B cell (primary cell): ENCODE measurements around the gene CEP85L. TPM values are rescaled to one million over a fixed set of nuclear protein-coding genes. Genes with fewer than 3 reads are reported as not detected.

Experiments used
- ATAC-seq: fragments of 200-7000 bp; cut with Tn5 transposase; one replicate; pipeline ENCODE4 v1.10.0; 2021; ENCODE audit warnings: low read depth, mild to moderate bottlenecking, moderate number of reproducible peaks, moderate library complexity
- CTCF ChIA-PET: fragments of 350-600 bp; sonication (Branson Sonifier 250); formaldehyde crosslinking; loops from one replicate; lab custom pipeline; 2021; ENCODE audit warnings: antibody characterized with exemption, inconsistent platforms; lab: Charles Lee
- POLR2A ChIA-PET: fragments of 350-600 bp; sonication (Branson Sonifier 250); formaldehyde crosslinking; loops from one replicate; lab custom pipeline; 2021; ENCODE audit warnings: antibody characterized with exemption; lab: Charles Lee
- DNase-seq: peaks from one replicate; pipeline ENCODE4 v3.0.0; 2013
- H2AFZ ChIP-seq: 2 replicates; pipeline ENCODE4 v1.6.1; 2012; ENCODE audit warnings: mild to moderate bottlenecking, low read depth, low read length; ENCODE audit not compliant: insufficient read depth, poor library complexity, severe bottlenecking
- H3K27ac ChIP-seq, 2 donors: 1 replicate in 1 of 2; 2 replicates in 1 of 2; pipeline ENCODE4 v1.5.1; 2012 to 2013; ENCODE audit warnings: low read length in 2 of 2, mild to moderate bottlenecking in 2 of 2, moderate library complexity in 1 of 2
- H3K27me3 ChIP-seq, 4 experiments: fragments of 200-600 bp in 1 of 4; sonication (generic) in 1 of 4; replicated peaks in 1 of 4; 1 replicate in 2 of 4; 2 replicates in 2 of 4; pipeline versions ENCODE4 v1.6.1 to v1.7.0; 2013 to 2016; ENCODE audit warnings: low read length in 3 of 4, mild to moderate bottlenecking in 2 of 4, mixed read lengths in 1 of 4, moderate library complexity in 1 of 4; ENCODE audit not compliant: insufficient read depth in 4 of 4, control insufficient read depth in 3 of 4; ENCODE audit errors: control extremely low read depth in 1 of 4
- H3K36me3 ChIP-seq, 2 experiments: replicated peaks in 1 of 2; 1 replicate in 1 of 2; 2 replicates in 1 of 2; pipeline versions ENCODE4 v1.6.1 to v1.7.1; 2013; ENCODE audit warnings: low read length in 1 of 2; ENCODE audit not compliant: insufficient read depth in 2 of 2, control insufficient read depth in 1 of 2; ENCODE audit errors: control extremely low read depth in 1 of 2, extremely low read depth in 1 of 2
- H3K4me1 ChIP-seq, 2 donors: fragments of 200-600 bp in 1 of 2; sonication (generic) in 1 of 2; 1 replicate in 1 of 2; 2 replicates in 1 of 2; pipeline versions ENCODE4 v1.5.1 to v1.6.1; 2013 to 2017; ENCODE audit warnings: low read length in 2 of 2; ENCODE audit not compliant: control insufficient read depth in 2 of 2, insufficient read depth in 2 of 2
- H3K4me2 ChIP-seq: replicated peaks from 2 replicates; pipeline ENCODE3; 2012; ENCODE audit warnings: mild to moderate bottlenecking, low read depth, low read length; ENCODE audit not compliant: poor library complexity, severe bottlenecking
- H3K4me3 ChIP-seq, 5 experiments: fragments of 200-600 bp in 1 of 5; sonication (generic) in 1 of 5; 1 replicate in 3 of 5; 2 replicates in 2 of 5; pipeline versions ENCODE4 v1.5.1 to v1.7.0; 2011 to 2016; ENCODE audit warnings: low read length in 4 of 5, mild to moderate bottlenecking in 4 of 5, low read depth in 2 of 5, control low read depth in 1 of 5, moderate library complexity in 1 of 5; ENCODE audit not compliant: insufficient read depth in 1 of 5; ENCODE audit errors: control extremely low read depth in 1 of 5, extremely low read depth in 1 of 5
- H3K79me2 ChIP-seq: fragments of 200-600 bp; sonication (generic); one replicate; pipeline ENCODE4 v1.6.0; 2016; ENCODE audit warnings: low read length; ENCODE audit not compliant: control insufficient read depth, insufficient read depth
- H3K9ac ChIP-seq: fragments of 200-600 bp; sonication (generic); 2 replicates; pipeline ENCODE4 v1.6.1; 2017; ENCODE audit warnings: mild to moderate bottlenecking, low read length, moderate library complexity
- H3K9me3 ChIP-seq, 3 donors: one replicate each; pipeline versions ENCODE4 v1.6.1 to v1.7.1; 2013; ENCODE audit warnings: low read length in 2 of 3; ENCODE audit not compliant: control insufficient read depth in 2 of 3, insufficient read depth in 1 of 3; ENCODE audit errors: control extremely low read depth in 1 of 3
- H4K20me1 ChIP-seq: 2 replicates; pipeline ENCODE4 v1.6.0; 2012; ENCODE audit warnings: mild to moderate bottlenecking, low read length; ENCODE audit not compliant: insufficient read depth, control insufficient read depth, poor library complexity, severe bottlenecking
- H3K27ac Mint-ChIP-seq: one replicate; pipeline ENCODE4 v1.8.0; 2021; ENCODE audit warnings: mixed read lengths
- H3K27me3 Mint-ChIP-seq: one replicate; pipeline ENCODE4 v1.8.0; 2021; ENCODE audit warnings: mixed read lengths
- H3K4me1 Mint-ChIP-seq: one replicate; pipeline ENCODE4 v1.8.0; 2021; ENCODE audit warnings: mixed read lengths
- H3K4me3 Mint-ChIP-seq: one replicate; pipeline ENCODE4 v1.8.0; 2021; ENCODE audit warnings: mixed read lengths
- H3K9me3 Mint-ChIP-seq: one replicate; pipeline ENCODE4 v1.8.0; 2022; ENCODE audit warnings: mixed read lengths; ENCODE audit not compliant: insufficient read depth
- CTCF ChIP-seq: fragments of 200-600 bp; IDR thresholded peaks from one replicate; pipeline ENCODE4 v1.8.0; 2022; ENCODE audit warnings: antibody characterized with exemption, mild to moderate bottlenecking
- EZH2 ChIP-seq: IDR thresholded peaks from 2 replicates; pipeline ENCODE4 v1.6.1; 2012; ENCODE audit warnings: borderline replicate concordance, low read depth, mild to moderate bottlenecking, moderate library complexity, low read length; ENCODE audit not compliant: insufficient read depth, poor library complexity, severe bottlenecking
- WGBS: methylation state at CpG from one replicate; pipeline ENCODE4 v1.1.5; 2013; ENCODE audit warnings: missing lambda C conversion rate; ENCODE audit not compliant: insufficient coverage; 5-methylcytosine and 5-hydroxymethylcytosine counted together
- intact Hi-C: fragments of 100-400 bp; cut with micrococcal nuclease; formaldehyde crosslinking; loops from one replicate; pipeline ENCODE4 v1.10.0; 2022
- polyA plus RNA-seq: library from polyadenylated mRNA; depleted of rRNA; stranded (reverse); fragments of >200 nt; gene quantifications from 2 replicates; pipeline ENCODE4 v1.2.3, GENCODE V29; 2012
- total RNA-seq, 2 donors: library from RNA; stranded (reverse); fragments of 120-200 nt in 1 of 2; gene quantifications; 1 replicate in 1 of 2; 2 replicates in 1 of 2; pipeline versions ENCODE4 v1.2.3 to v1.2.4, GENCODE V29; 2013 to 2022

Gene CEP85L
- total and polyA plus RNA-seq, 2 donors (not counting 1 experiment from before 2014, with no cell fraction given): 7.6 to 32.1 TPM

GRCh38 chr6:118589649-118590365, 61.6 kb downstream of the CEP85L start:
- POLR2A ChIA-PET: no interaction called here
- no peak overlapping the region for H3K4me3 Mint-ChIP-seq
- no peak overlapping the region for H3K9ac ChIP-seq
- no peak overlapping the region for H2AFZ ChIP-seq
- H3K36me3 ChIP-seq: peaks cover 2 to 5% of the 10 kb centered on the region in 2 experiments
- H3K4me2 ChIP-seq: no peak overlapping the region
- ATAC-seq (no peak), DNase-seq (no peak)
- H3K9me3 Mint-ChIP-seq: no peaks in the 10 kb centered on the region
- no peaks in the 10 kb centered on the region for H3K9me3 ChIP-seq
- no peak overlapping the region for H3K4me3 ChIP-seq
- CTCF ChIA-PET: no interaction called here
- intact Hi-C loops: no loop called here
- H3K4me1 ChIP-seq: no peaks in the 10 kb centered on the region
- H3K4me1 Mint-ChIP-seq: peaks cover 5% of the 10 kb centered on the region
- no peak for TF ChIP-seq CTCF
- no peak for TF ChIP-seq EZH2
- peaks cover 15% of the 10 kb centered on the region for H3K79me2 ChIP-seq
- no peak overlapping the region for H3K27ac Mint-ChIP-seq
- H3K27me3 Mint-ChIP-seq: no peaks in the 10 kb centered on the region
- 59% methylated on average over 5 of the region's 6 CpGs for WGBS
- H3K27ac ChIP-seq: no peak overlapping the region
- H4K20me1 ChIP-seq: no peaks in the 10 kb centered on the region
- no peaks in the 10 kb centered on the region for H3K27me3 ChIP-seq

GRCh38 chr6:118589186-118589585, 62.2 kb downstream of the CEP85L start:
- intact Hi-C loops: no loop called here
- no peak overlapping the region for H3K27ac ChIP-seq
- peaks cover 15% of the 10 kb centered on the region for H3K79me2 ChIP-seq
- Mint-ChIP-seq H3K27me3 (no peaks in the 10 kb centered on the region), H3K4me3 (no peak overlapping the region), H3K4me1 (peaks cover 5% of the 10 kb centered on the region), H3K27ac (no peak overlapping the region), H3K9me3 (no peaks in the 10 kb centered on the region)
- H3K36me3 ChIP-seq: peaks cover 1 to 5% of the 10 kb centered on the region in 2 experiments
- ChIA-PET CTCF (no interaction called here), POLR2A (no interaction called here)
- ATAC-seq (no peak), DNase-seq (no peak)
- no peak for TF ChIP-seq CTCF
- TF ChIP-seq EZH2: no peak
- H3K4me1 ChIP-seq: no peaks in the 10 kb centered on the region
- H3K9ac ChIP-seq: no peak overlapping the region
- no peak overlapping the region for H2AFZ ChIP-seq
- H3K9me3 ChIP-seq: no peaks in the 10 kb centered on the region
- H3K4me2 ChIP-seq: no peak overlapping the region
- H3K4me3 ChIP-seq: no peak overlapping the region
- 92% methylated on average over 1 of the region's 4 CpGs for WGBS
- H4K20me1 ChIP-seq: no peaks in the 10 kb centered on the region
- no peaks in the 10 kb centered on the region for H3K27me3 ChIP-seq
